ENCODE results near the gene HIRA. TPM values are rescaled to one million over a fixed set of nuclear protein-coding genes. Genes with fewer than 3 reads are reported as not detected.
"Not testable (repeated sequence)": the region's sequence is repeated elsewhere in the genome, so short reads cannot be mapped to it uniquely, and the experiment has no call there.

HIRA gene
- polyA plus RNA-seq, 4 donors: 33.5 to 37.0 (median 35.3) TPM

DNA sequence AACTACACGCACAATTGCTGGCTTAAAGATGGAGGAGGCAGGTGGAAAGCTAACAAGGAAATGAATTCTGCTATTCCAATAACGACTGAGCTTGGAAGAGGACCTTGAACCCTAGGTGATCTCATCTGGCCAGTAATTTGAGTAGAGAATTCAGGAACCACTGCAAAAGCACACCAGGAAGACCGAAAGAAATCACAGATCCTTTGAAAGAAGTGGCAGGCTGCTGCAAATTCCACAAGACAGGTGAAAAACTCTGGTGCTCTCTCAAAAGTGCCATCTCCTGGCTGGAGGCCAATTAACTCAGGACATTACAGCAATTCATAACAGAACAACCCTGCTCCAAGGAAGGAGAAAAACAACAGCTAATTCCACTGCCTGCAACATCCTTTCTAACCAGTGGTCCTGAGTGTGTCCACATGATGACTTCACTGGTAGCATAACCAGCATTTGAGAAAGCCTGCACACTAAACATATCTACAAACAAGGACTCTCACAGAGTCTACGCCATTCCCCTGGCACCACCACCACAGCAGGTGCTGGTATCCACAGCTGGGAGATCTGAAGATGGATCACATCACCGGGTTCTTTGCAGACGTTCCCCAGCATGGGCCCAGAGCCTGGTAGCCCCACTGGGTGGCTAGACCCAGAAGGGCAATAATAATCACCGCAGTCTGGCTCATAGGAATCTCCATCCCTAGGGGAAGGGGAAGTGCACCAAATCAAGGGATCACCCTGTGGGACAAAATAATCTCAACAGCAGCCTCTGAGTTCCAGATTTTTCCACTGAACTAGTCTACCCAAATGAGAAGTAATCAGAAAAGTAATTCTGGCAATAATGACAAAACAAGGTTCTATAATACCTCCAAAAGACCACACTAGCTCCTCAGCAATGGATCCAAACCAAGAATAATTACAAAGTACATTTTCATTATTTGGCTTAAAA is 95.1 kb downstream of the HIRA start:
- DNase-seq (ENCODE audit: low read depth in 4 of 4, low spot score in 3 of 4): no peak

DNA sequence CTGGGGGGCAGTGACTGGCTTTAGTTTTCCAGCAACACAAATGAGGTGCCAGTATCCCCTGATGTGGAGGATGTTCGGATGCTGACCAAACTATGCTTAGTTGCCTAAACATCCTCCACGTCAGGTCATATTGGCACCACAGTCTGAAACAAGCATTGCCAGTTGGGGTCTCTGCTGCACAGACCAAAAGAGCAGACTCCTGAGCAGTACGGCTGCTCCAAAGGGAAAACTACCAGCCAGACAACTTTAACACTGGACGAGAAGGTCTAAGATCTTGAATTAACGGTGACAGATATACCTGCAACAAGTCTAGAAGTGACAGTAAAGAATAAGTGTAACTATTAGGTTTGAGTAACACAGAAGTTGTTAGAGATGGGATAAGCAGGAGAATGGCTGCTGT is 99.6 kb downstream of the HIRA start:
- DNase-seq (ENCODE audit: low read depth in 4 of 4, low spot score in 3 of 4): no peak

DNA sequence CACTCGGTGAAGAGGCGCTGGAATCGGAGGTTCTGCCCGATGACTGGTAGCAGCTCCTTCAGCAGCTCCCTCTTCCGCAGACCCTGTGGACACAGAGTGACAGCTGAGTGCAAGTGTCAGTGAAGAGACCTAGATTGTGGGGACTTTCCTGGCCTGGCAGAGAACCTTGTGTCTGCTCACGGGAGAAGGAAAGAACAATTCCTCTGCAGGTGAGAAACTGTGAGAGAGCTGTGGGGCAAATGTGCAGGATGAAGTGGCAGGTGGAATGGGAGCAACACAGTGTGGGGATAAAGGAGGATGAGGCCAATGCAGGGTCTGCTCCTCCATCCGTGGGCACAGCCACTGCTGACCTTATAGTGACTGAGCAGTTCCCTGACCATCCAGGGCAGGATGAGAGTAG is 100.1 kb downstream of the HIRA start:
- no peak for DNase-seq (ENCODE audit: low read depth in 4 of 4, low spot score in 3 of 4)

DNA sequence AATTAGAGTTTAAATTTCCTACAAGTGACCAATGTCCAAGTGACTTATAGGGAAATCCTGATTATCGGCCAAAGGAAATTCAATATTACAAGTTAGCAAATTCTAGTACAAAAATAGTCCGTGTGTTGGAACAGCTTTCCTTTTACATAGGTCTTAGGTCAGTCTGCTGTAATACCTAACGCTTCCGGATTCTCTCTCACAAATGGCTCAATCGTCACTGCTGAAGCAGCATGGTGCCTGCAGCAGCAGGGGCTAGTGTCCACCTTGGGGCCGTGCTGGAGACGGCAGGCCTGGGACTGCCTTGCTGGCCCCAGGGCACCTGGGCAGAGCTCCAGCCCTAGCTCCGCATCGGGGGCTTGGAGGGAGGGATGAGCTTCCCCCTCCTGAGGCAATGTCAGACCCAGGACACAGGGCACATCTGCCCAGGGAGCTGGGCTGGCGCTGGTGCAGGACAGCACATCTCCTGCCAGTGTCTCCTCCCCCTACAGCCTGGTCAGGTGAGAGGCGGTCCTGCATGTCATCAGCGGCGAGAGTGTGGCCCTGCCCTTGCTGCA is 100.6 kb downstream of the HIRA start:
- DNase-seq (ENCODE audit: low read depth in 4 of 4, low spot score in 3 of 4): no peak

DNA sequence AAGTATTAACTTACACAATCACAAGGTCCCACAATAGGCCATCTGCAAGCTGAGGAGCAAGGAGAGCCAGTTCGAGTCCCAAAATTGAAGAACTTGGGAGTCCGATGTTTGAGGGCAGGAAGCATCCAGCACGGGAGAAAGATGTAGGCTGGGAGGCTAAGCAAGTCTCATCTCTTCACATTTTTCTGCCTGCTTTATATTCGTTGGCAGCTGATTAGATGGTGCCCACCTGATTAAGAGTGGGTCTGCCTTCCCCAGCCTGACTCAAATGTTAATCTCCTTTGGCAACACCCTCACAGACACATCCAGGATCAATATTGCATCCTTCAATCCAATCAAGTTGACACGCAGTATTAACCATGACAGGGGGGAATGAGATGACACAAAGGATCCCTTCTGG is 101.3 kb downstream of the HIRA start:
- not testable (repeated sequence) for DNase-seq (ENCODE audit: low read depth in 4 of 4, low spot score in 3 of 4)

DNA sequence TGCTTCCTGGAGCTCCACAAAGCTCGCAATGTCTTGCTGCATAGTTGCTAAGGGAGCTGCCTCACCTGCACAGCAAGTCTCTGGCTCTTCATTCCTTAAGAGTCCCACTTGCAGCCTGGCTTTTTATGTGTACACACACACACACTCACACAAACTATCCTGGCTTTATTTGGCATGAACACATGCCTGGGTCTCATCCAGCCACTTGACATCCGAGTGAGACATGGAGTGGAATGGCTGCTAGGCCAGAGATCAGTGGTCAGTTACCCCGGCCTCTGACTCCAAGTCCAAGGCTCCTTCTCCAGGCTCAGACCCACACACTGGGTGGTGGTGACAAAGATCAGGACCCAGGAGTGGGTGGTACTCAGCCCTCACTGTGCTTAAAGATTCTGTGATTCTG is 102.1 kb downstream of the HIRA start:
- DNase-seq (ENCODE audit: low read depth in 4 of 4, low spot score in 3 of 4): no peak

DNA sequence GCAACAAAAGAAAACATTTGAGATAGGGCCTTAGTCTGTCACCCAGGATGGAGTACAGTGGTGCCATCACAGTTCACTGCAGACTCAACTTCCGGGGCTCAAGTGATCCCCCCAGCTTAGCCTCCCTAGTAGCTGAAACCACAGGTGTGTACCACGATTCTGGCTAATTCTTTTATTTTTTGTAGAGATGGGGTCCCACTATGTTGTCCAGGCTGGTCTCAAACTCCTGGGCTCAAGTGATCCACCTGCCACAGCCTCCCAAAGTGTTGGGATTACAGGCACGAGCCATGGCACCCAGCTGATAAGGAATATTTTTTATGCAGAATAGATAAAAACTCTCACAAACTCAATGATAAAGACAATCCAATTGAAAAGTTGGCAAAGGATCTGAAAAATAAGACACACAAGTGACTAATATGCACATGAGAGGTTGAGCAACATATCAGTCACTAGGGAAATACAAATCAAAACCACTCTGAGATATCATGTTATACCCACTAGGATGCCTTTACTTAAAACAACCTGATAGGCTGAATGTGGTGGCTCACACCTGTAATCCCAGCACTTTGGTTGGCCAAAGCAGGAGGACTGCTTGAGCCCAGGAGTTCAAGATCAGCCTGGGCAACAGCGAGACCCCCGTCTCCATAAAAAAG is 106.1 kb downstream of the HIRA start:
- DNase-seq (ENCODE audit: low read depth in 4 of 4, low spot score in 3 of 4): no peak

DNA sequence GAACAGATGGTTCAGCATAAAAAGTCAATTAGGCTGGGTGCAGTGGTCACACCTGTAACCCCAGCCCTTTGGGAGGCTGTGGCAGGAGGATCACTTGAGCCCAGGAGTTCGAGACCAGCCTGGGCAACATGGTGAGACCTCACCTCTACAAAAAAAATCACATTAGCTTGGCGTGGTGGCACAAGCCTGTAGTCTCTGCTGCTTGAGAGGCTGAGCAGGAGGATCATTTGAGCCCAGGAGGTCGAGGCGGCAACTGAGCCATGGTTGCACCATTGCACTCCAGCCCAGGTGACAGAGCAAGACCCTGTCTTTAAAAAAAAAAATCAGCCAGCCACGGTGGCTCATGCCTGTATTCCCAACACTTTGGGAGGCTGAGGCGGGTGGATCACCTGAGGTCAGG is 108.1 kb downstream of the HIRA start:
- DNase-seq (ENCODE audit: low read depth in 4 of 4, low spot score in 3 of 4): not testable (repeated sequence)

DNA sequence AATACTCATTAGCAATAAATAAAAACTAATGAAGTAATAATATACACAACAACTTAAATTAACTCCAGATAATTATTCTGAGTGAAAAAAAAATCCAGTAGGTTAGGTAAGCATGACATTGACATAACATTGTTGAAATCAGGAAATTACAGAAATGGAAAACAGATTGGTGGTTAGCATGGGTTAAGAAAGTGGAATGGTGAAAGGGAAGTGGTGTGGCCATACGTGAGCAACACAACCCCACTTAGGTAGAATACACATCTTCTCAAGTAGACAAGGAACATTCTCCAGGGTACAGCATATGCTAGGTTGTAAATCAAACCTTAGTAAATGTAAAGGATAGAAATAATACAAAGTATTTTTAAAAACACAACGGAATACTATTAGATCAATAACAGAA is 109.8 kb downstream of the HIRA start:
- DNase-seq (ENCODE audit: low read depth in 4 of 4, low spot score in 3 of 4): no peak

DNA sequence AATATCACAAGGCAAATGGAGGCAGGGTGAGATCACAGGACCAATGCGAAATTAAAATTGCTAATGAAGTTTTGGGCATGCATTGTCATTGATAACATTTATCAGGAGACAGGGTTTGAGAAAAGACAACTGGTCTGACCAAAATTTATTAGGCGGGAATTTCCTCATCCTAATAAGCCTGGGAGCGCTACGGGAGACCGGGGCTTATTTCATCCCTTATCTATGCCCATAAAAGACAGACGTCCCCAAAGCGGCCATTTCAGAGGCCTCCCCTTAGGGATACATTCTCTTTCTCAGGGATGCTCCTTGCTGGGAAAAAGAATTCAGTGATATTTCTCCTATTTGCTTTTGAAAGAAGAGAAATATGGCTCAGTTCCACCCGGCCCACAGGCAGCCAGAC is 111.4 kb downstream of the HIRA start:
- DNase-seq (ENCODE audit: low read depth in 4 of 4, low spot score in 3 of 4): not testable (repeated sequence)

DNA sequence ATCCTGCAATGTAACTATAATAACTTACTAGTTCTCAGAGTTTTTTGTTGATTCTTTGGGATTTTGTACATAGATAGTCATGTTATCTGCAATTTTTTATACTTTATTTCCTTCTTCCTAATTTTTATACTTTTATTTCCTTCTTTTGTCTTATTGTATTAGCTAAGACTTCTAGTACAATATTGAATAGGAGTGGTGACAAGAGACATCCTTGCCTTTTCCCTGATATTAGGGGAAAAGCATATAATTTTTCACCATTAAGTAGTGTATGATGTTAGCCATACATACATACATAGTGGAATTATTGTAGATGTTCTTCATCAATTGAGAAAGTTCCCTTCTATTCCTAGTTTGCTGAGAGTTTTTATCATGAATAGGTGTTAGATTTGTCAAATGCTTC is 112.3 kb downstream of the HIRA start:
- DNase-seq (ENCODE audit: low read depth in 4 of 4, low spot score in 3 of 4): no peak

DNA sequence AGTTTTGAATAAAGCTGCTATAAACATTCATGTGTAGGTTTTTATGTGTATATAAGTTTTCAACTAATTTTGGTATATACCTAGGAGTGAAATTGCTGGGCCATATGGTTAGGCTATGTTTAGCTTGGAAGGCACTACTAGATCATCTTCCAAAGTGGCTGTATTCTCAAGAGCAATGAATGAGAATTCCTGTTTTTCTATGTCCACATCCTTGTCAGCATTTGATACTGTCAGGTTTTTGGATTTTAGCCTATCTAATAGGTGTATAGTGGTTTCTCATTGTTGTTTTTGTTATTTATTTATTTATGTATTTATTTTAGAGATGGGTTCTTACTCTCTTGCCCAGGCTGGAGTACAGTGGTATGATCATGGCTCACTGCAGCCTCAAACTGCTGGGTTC is 113.7 kb downstream of the HIRA start:
- no peak for DNase-seq (ENCODE audit: low read depth in 4 of 4, low spot score in 3 of 4)

DNA sequence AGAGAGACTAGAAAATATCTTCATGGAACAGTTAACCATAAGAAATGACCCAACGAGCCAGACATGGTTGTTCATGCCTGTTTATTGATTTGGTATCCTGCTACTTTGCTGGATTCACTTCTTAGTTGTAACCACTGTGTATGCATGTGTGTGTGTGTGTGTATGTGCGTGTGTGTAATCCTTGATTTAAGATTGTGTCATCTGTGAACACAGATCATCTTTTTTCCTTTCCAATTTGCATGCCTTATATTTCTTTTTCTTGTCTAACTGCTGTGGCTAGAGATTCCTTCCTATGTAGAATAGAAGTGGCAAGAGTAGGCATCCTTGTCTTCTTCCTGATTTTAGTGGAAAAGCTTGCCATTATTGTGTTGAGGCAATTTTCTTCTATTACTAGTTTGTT is 123.7 kb downstream of the HIRA start:
- DNase-seq (ENCODE audit: low read depth in 4 of 4, low spot score in 3 of 4): no peak

DNA sequence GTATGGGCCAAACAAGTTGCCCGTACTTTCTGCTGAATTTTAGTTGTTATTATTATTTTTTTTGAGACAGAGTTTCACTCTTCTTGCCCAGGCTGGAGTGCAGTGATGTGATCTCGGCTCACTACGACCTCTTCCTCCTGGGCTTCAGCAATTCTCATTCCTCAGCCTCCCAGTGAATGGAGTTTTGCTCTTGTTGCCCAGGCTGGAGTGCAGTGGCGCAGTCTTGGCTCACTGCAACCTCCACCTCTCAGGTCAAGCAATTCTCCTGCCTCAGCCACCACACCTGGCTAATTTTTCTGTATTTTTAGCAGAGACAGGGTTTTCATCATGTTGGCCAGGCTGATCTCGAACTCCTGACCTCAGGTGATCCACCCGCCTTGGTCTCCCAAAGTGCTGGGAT is 125.0 kb downstream of the HIRA start:
- not testable (repeated sequence) for DNase-seq (ENCODE audit: low read depth in 4 of 4, low spot score in 3 of 4)

DNA sequence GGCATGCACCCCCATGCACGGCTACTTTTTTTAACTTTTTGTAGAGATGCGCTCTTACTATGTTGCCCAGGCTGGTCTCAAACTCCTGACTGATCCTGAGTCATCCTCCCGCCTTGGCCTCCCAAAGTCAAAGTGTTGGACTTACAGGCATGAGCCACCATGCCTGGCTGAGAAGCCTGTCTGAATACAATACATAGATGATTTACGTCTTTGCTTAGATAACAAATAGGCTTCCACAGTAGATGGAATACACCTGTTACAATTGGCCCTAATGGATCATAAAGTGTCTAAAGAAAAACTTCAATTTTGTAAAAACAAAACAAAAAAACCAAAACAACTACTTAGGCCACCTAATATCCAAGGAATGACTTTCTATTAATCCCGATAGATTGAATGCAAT is 127.0 kb downstream of the HIRA start:
- DNase-seq (ENCODE audit: low read depth in 4 of 4, low spot score in 3 of 4): no peak

DNA sequence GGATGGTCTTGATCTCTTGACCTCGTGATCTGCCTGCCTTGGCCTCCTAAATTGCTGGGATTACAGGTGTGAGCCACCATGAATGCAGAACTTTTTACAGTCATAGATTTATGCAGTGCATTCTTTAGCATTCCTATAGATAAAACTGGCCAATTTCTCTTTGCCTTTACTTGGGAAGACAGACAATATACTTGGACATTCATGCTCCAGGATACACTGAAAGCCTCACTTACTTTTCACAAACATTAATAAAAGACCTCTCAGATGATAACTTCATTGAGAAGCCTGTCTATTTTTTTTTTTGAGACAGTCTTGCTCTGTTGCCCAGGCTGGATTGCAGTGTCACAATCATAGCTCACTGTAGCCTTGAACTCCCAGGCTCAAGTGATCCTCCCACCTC is 127.7 kb downstream of the HIRA start:
- DNase-seq (ENCODE audit: low read depth in 4 of 4, low spot score in 3 of 4): no peak

DNA sequence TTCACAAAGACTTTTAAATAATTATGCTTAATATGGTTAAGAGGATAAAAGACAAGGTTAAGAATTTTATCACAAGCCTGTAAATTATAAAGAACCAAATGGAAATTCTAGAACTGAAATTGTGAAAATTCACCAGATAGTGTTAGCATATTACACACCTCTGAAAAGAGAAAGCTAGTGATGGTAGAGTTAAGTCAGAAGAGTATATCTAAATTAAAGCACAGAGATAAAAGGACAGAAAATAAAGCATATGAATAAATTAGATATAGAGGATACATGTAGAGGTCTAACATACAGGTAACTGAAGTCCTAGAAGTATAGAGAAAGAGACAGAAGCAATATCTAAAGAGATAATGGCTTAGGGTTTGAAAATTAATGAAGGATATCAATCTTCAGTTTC is 135.8 kb downstream of the HIRA start:
- DNase-seq (ENCODE audit: low read depth in 4 of 4, low spot score in 3 of 4): no peak

DNA sequence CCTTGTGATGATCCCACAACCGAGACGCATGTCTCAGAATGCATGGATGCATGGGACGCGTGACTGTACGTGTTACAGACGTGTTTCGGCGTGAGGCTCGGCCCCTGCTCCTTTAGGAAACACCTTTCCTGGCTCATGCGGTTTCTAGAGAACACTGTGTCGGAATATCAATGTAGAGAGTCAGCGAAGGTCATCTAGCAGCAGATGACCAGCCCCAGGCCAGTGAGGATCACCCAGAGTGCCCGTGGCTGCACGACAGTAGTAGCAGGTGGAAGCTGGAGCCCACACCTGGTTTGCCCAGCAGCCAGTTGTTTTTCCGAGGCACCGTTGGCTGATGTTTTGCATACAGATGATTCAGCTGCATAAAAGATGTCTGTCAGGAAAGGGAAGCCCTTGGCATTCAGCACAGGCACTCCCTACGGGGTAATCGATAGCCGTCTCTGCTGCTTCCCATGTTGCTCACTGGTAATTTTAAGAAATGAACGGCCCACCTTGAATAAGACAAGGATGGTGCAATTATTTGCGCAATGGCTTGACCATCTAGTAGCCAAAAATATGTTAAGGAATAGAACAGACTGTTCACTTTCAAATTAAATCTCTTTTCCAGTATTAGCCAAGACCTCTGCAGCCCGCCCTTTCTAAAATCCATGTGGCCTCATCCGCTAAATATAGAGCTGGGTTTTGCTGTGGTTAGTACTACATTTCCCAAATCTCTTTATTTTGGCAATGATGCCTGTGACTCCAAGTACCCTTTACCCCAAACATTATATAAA is 138.9 kb downstream of the HIRA start:
- no peak for DNase-seq (ENCODE audit: low read depth in 4 of 4, low spot score in 3 of 4)

DNA sequence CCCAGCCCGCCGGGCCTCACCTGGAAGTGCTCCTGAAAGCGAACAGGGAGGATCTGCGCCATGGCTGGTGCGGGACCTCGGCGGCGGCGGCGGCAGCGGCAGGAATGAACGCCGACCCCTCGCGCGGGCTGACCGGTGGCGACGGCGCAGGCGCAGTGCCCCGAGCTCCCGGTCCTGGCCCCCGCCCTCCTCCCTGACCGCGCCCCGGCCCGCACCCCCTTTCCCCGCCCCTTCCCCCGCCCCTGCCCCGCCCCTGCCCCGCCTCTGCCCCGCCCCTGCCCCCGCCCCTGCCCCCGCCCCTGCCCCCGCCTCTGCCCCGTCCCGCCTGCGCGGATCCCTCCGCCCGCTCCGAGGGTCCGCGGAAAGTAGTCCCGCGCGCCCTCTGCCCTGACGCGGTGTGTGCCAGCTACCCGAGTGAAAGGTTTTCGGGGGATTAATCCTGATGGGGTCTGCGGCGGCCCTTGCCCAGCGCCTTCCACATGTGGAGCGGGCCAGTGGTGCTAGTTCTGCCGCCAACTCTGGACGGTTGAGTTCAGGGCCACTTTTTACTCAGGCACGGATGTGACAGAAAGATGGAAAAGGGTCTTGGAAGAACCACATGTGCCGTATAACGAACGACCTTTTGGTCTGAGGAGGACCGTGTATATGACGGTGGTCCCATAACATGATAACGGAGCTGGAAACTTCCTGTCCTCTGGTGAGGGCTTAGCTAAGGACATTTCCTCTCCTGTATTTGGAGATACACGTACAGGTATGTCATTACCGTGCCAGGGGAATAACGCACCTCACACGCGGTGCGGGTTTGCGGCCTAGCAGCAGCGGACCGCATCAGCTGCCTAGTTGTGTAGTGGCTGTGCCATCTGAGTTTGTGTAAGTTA is 139.7 kb downstream of the HIRA start, which contains the start of gene CLTCL1:
TSS of gene CLTCL1 (minus strand) at position 140 of the 878 bp plus-strand sequence. CDS start at position 62, 78 bp downstream.
- DNase-seq (ENCODE audit: low read depth in 4 of 4, low spot score in 3 of 4): peak; percentile 48 to 75 (median 56)

DNA sequence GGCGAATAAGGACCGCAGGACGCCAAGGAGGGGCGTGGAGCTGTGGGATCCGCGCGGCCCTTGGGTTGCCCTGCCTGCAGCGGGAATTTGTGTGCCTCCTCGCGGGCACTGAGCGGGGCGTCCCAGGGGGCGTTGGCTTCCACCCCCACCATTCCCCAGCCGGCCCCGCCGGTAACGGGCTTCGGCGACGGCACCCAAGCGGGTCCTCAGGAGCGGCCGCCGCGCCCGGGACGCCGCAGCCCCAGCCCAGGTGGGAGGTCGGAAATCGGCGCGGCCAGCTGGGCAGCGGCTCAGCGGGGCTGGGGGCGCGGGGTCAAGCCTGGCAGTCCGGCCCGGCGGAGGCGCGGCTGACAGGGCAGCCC is 140.3 kb downstream of the HIRA start:
- DNase-seq (ENCODE audit: low read depth in 4 of 4, low spot score in 3 of 4): no peak

Measured in right renal pelvis (tissue), 4 donors.